Thymus (tissue), 11 donors: ENCODE data around the gene PRKCZ. TPM values are rescaled to one million over a fixed set of nuclear protein-coding genes. Genes with fewer than 3 reads are reported as not detected.
"Not testable (repeated sequence)": the region's sequence is repeated elsewhere in the genome, so short reads cannot be mapped to it uniquely, and the experiment has no call there.

ENCODE experiments used
- DNase-seq, 9 donors: peaks; one replicate each; pipeline ENCODE4 v3.0.0-alpha.2; 2013; ENCODE audit warnings: low spot score in 9 of 9, low read depth in 6 of 9, missing footprints in 1 of 9
- H3K27ac ChIP-seq, 2 donors: one replicate each; pipeline ENCODE4 v1.5.1; 2013; ENCODE audit warnings: control low read depth in 1 of 2, low read depth in 1 of 2, low read length in 1 of 2, mild to moderate bottlenecking in 1 of 2, moderate library complexity in 1 of 2
- H3K27me3 ChIP-seq, 2 donors: one replicate each; pipeline ENCODE4 v1.5.1; 2013; ENCODE audit warnings: low read length in 1 of 2; ENCODE audit not compliant: control insufficient read depth in 2 of 2, insufficient read depth in 1 of 2
- H3K36me3 ChIP-seq, 2 donors: one replicate each; pipeline ENCODE4 v1.5.1; 2013; ENCODE audit warnings: low read length in 1 of 2, mild to moderate bottlenecking in 1 of 2, moderate library complexity in 1 of 2; ENCODE audit not compliant: control insufficient read depth in 2 of 2, insufficient read depth in 2 of 2
- H3K4me1 ChIP-seq, 2 donors: one replicate each; pipeline ENCODE4 v1.5.1; 2013; ENCODE audit warnings: low read length in 2 of 2; ENCODE audit not compliant: control insufficient read depth in 2 of 2, insufficient read depth in 2 of 2
- H3K4me3 ChIP-seq, 2 donors: one replicate each; pipeline ENCODE4 v1.5.1; 2013; ENCODE audit warnings: low read length in 2 of 2, control low read depth in 1 of 2, mild to moderate bottlenecking in 1 of 2
- H3K9me3 ChIP-seq, 2 donors: one replicate each; pipeline ENCODE4 v1.5.1; 2013; ENCODE audit warnings: low read length in 1 of 2, mild to moderate bottlenecking in 1 of 2; ENCODE audit not compliant: control insufficient read depth in 2 of 2, insufficient read depth in 1 of 2
- WGBS: extraction: QIAGEN DNeasy Blood & Tissue Kit; methylation state at CpG from one replicate; pipeline ENCODE4 v1.1.7; 2013; 5-methylcytosine and 5-hydroxymethylcytosine counted together
- polyA plus RNA-seq: library from polyadenylated mRNA; stranded (reverse); fragments of 200-250 nt; gene quantifications from one replicate; pipeline ENCODE4 v1.2.3, GENCODE V29; 2013
- total RNA-seq: library from RNA; stranded (reverse); fragments of 120-200 nt; gene quantifications from one replicate; pipeline ENCODE4 v1.2.4, GENCODE V29; 2013
- donor health status: healthy.

Gene PRKCZ
- total and polyA plus RNA-seq, 2 donors, result 7.6 to 30.6 TPM

DNA sequence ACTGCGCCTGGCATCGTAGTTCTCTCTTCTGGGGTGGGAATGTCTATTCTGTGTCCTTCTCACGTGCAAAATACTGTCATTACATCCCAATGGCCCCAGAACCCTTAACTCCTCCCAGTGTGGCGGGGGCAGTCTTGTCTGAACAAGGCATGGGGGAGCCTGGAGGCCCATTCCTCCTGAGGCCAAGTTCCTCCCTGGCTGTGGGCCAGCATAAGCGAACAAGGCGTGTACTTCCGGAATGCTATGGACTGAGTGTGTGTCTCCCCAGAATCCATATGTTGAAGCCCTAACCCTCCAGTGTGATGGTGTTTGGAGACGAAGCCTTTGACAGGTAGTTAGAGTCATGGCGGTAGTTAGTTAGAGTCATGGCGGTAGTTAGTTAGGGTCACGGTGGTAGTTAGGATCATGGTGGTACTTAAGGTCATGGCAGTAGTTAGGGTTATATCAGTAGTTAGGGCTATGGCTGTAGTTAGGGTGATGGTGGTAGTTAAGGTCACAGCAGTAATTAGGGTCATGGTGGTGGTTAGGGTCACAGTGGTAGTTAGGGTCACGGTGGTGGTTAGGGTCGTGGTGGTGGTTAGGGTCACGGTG lies 71.0 kb downstream of the PRKCZ start:
- Histone ChIP-seq H3K27ac (no peak overlapping the region), H3K27me3 (peaks cover 0 to 7% of the 10 kb centered on the region in 2 donors), H3K9me3 (peaks cover 3 to 31% of the 10 kb centered on the region in 2 donors), H3K36me3 (no peaks in the 10 kb centered on the region), H3K4me3 (no peak overlapping the region), H3K4me1 (peaks cover 0 to 1% of the 10 kb centered on the region in 2 donors)
- 84% methylated on average over 14 of the region's 14 CpGs for WGBS
- no peak for DNase-seq

DNA sequence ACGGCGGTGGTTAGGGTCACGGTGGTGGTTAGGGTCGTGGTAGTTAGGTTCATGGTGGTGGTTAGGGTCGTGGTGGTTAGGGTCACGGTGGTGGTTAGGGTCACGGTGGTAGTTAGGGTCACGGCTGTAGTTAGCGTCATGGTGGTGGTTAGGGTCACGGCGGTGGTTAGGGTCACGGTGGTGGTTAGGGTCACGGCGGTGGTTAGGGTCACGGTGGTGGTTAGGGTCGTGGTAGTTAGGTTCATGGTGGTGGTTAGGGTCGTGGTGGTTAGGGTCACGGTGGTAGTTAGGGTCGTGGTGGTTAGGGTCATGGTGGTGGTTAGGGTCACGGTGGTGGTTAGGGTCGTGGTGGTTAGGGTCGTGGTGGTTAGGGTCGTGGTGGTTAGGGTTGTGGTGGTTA lies 71.6 kb downstream of the PRKCZ start:
- H3K27me3 ChIP-seq, DNase-seq, H3K4me1 ChIP-seq, H3K4me3 ChIP-seq, H3K27ac ChIP-seq, H3K36me3 ChIP-seq: not testable (repeated sequence)
- WGBS, result 51% methylated on average over 16 of the region's 23 CpGs
- H3K9me3 ChIP-seq, result peaks cover 3 to 31% of the 10 kb centered on the region in 2 donors

DNA sequence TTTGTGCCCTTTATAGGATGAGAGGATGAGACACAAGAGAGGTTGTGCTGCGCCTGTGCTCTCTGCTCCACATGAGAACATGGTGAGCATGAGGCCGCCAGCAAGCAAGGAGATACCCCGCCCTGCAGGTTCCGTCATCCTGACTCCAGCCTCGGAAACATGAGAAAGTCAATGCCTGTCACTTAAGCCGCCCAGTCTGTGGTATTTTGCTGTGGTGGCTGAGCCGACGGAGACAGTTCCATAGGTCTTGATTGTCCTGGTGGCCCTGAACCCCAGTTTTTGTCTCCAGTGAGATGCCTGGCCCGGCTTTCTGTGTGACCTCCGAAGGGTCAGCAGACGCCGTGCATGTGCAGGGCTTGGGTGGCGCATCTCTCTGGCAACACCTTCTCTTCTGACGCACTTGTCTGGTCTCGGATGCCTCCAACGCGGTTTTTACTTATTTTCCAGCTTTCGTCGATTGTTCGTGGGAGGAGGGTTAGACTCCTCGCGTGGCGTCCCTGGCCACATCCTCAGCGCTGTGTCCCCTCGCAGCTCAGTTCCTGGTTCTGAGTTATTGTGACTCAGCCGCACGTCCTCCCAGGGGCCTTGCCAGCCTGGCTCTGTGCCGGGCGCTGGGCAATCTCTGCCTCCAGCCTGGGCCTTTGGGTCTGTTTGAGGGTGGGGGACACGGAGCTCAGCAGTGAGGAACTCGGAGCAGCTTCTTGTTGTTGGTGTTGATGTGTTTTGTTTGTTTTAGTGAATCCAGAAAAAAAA lies 74.4 kb downstream of the PRKCZ start:
- Histone ChIP-seq H3K36me3 (no peaks in the 10 kb centered on the region), H3K9me3 (peaks cover 3 to 30% of the 10 kb centered on the region in 2 donors), H3K27ac (no peak overlapping the region), H3K27me3 (peaks cover 0 to 9% of the 10 kb centered on the region in 2 donors), H3K4me3 (no peak overlapping the region), H3K4me1 (peaks cover 8 to 16% of the 10 kb centered on the region in 2 donors)
- no peak for DNase-seq
- 96% methylated on average over 31 of the region's 31 CpGs for WGBS

DNA sequence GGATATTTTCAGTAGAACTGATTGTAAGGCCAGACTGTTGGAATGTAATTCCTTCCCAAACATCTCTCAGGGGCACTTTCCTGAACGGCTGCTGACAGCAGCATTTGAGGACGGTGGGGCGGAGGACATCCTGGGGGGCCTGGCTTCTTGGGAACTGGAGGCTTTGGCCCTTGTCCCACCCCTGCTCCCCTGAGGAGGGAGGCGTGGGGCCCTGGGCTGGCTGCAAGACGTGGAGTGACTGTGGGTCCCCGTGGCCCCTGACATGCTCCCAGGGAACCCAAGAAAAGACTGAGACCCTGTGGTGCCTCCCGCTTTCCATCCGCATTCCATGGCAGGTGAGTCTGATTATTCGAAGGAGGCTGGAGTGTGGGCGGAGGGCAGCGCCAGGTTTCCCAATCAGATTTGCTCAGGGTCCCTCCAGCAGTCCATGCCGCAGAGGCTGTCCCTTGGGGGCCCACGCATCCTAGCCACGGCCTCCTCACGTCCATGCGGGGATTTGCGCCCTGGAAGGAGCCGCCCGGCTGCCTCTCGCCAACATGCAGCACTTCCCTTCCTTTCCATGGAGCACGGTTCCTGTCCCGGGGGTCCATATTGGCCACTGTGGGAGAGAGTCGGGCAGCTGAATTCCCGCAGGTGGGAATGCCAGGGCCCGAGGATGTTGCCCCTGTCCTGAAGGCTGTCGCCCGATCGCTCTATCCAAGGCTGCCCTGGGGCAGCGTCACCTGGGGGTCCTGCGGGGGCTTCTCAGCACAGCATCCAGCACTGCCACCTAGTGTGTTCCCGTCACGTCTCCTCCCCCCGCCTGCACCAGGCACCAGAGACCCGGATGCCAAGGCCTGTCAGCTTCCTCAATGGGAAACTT lies 75.4 kb downstream of the PRKCZ start:
- Histone ChIP-seq H3K9me3 (peaks cover 3 to 22% of the 10 kb centered on the region in 2 donors), H3K36me3 (no peaks in the 10 kb centered on the region)

DNA sequence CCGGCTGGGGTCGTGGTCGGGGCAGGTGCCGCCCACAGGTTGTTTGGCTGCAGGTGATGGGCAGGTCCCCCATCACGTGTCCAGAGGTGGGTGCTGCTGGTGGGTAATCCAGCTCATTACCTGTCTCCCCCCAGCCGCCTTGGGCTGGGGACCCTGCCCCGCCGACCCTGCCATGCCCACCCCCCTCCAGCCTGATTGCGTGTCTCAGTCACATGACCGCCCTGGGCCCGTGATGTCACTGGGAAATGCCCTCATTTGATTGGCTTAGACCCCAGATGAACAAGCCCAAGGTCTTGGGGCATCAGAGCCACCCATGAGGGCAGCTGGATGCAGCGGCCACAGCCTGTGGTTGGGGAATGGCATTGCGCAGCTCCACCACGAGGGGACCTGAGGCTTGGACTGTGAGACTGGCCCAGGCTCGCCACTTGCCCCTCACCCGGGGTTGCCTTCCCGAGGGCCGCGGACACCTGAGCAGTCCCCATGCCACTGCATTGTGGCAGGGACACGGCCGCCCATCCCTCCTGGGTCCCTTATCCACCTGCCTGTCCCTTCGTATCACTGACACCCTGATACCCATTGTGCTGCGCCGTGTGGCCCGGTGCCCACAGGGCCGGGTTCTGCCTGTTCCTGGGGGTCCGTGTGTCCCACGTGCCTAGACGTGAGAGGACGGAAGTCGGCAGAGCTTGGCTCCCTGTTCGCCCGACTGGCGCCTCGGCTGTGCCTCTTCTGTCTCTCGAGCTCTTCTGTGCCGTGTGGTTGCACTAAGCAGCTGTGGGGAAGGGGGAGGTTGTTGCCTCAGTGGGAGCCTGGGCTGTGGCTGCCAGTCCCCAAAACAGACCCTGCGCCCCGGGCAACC lies 76.3 kb downstream of the PRKCZ start:
- peaks cover 0 to 9% of the 10 kb centered on the region in 2 donors for H3K27me3 ChIP-seq
- whole genome bisulfite sequencing, result 56% methylated on average over 39 of the region's 39 CpGs
- H3K27ac ChIP-seq, result peak overlapping the region in 1 of 2 donors; percentile 0
- H3K4me3 ChIP-seq, result no peak overlapping the region
- peaks cover 3 to 12% of the 10 kb centered on the region in 2 donors for H3K9me3 ChIP-seq
- DNase-seq, result peak in 2 of 9 donors; percentile 46 to 57
- no peaks in the 10 kb centered on the region for H3K36me3 ChIP-seq
- H3K4me1 ChIP-seq, result peaks cover 8 to 16% of the 10 kb centered on the region in 2 donors

More for the DNA sequence above, 75.4 kb downstream of the PRKCZ start:
- H3K27me3 ChIP-seq, result peaks cover 0 to 9% of the 10 kb centered on the region in 2 donors
- 95% methylated on average over 34 of the region's 34 CpGs for WGBS
- no peak for DNase-seq
- H3K27ac ChIP-seq, result no peak overlapping the region
- H3K4me1 ChIP-seq, result peaks cover 8 to 16% of the 10 kb centered on the region in 2 donors
- no peak overlapping the region for H3K4me3 ChIP-seq

DNA sequence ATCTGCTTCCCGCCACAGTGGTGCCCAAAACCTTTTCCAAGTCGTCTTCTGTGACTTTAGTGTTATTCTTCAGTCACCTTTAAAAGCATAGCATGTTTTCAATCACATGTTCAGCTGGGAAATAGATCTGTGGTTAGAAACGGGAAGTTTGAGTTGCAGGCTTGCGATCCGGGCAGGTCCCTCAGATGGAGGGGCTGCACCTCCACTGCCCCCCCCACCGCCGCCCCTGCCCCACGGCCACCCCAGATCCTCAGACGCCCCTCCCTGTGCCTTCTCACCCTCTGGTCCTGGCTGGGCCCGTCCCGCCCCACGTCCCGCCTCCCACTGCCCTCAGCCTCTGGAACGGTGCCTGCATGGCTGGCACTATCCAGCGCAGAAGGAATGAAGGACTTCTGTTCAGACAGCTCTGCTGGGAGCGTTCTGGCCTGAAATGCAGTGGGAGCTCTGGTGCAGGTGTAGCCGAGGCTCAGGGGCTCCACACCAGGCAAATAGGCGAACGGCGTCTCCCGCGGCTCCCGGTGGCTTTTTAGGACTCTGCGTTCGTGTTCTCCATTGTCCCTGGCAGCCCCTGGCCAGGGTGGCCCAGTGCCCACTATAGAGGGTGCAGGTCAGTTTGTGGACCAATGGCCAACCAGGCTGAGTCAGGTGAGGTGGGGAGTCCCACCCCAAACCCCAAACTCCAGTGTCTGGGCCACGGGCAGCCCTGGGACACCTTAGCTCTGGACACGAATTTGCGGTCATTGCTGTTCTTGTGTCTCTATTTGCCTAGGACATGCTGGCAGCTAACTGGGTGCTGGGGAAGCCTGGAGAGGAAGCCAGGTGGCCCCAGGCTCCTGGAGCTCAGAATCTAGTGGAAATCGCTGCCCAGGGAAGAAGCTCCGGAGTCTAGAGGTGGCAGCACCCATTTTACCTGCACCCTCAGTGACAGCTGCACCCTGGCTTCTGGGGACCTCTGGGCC lies 77.3 kb downstream of the PRKCZ start:
- Histone ChIP-seq H3K27ac (peak overlapping the region in 1 of 2 donors; percentile 0), H3K27me3 (peaks cover 0 to 15% of the 10 kb centered on the region in 2 donors), H3K4me3 (no peak overlapping the region), H3K4me1 (peaks cover 11 to 20% of the 10 kb centered on the region in 2 donors), H3K36me3 (no peaks in the 10 kb centered on the region), H3K9me3 (peaks cover 3 to 7% of the 10 kb centered on the region in 2 donors)
- no peak for DNase-seq
- 42% methylated on average over 30 of the region's 30 CpGs for WGBS

DNA sequence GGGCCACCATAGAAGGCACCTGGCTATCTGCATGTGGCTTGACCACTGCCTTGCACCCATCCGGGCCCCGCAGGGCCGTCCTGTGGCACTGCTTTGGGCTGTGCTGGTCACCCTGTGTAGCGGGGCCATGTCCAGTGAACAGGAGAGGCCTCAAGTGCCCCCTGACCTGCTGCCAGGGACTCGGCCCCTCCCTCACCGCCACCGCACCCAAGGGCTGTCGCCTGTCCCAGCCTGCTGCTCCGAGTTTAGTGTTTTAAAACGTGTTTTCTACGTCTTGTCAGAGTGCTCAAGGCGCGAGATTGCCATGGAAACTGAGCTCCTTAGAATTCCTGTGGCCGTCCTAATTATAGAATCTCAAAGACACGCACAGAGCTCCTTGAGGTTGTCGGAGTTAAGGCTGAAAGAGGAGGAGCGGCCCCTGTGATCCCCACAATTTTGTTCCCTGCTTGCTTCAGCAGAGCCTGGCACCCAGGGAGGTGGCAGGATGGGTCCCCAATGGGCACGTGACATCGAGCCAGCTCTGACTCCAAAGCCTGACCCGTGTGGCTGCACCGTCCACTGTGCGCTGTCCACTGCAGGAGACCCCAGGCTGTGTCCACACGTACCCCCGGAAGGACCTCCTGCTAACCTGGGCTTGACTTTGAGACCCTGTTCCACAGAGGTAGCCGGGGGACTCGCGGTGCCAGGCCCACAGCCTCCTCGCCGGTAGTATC lies 78.1 kb downstream of the PRKCZ start:
- Histone ChIP-seq H3K9me3 (peaks cover 3 to 7% of the 10 kb centered on the region in 2 donors), H3K27me3 (peaks cover 0 to 15% of the 10 kb centered on the region in 2 donors), H3K27ac (no peak overlapping the region), H3K4me3 (no peak overlapping the region), H3K36me3 (no peaks in the 10 kb centered on the region), H3K4me1 (peaks cover 13 to 27% of the 10 kb centered on the region in 2 donors)
- no peak for DNase-seq
- 96% methylated on average over 29 of the region's 29 CpGs for WGBS
